RCC 7860 (cell line): Measurements from ENCODE around the gene JMJD1C.

Source experiments
- DNase-seq: peaks from one replicate; pipeline ENCODE4 v3.0.0-alpha.2; 2015; ENCODE audit warnings: low spot score
- FAIRE-seq: peaks from 2 replicates; lab custom pipeline; 2012; peaks lifted over from hg19 to GRCh38; lab: Jason Lieb, UNC

The JMJD1C gene

DNA sequence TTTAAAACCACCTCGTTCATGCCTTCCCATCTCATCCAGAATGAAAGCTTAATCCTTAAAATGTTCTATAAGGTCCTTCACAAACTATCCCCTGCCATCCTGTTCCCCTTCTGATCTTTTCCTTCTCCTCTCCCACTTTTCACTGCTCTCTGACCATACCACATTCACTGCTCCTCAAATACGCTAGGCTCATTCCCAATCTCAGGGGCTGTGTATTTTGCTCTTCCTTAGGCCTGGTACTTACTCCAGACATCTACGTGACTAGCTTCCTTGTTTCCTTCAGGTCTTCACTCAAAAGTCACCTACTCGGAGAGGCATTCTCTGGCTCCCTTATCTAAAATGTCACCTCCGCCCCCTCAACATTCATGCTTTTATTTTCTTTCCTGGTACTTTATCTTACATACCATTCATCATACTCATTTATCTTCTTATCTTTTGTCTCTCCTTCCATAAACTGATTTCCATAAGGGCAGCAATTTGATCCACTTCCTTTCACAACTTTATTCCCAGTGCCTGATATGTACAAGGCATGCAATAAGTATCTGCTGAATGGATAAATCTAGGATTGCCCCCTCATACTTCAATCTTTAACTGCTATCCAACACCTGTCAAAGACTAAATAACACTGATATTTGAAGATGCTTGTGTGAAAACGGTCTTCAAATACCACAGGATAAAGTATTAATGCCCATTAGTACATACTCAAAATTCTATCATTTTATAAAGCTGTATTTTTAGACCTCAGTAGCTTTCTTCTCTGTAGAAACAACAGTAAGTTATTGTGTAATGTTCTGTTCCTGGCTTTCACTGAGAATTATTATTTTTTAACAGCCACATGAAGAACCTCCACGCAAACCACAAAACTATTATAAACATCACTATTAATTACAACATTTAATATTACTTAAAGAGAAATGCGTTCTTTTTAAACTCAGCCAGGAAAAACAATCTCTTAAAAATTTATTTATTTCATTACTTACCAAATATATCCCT lies 27.0 kb downstream of the JMJD1C start:
- FAIRE-seq, result no peak

DNA sequence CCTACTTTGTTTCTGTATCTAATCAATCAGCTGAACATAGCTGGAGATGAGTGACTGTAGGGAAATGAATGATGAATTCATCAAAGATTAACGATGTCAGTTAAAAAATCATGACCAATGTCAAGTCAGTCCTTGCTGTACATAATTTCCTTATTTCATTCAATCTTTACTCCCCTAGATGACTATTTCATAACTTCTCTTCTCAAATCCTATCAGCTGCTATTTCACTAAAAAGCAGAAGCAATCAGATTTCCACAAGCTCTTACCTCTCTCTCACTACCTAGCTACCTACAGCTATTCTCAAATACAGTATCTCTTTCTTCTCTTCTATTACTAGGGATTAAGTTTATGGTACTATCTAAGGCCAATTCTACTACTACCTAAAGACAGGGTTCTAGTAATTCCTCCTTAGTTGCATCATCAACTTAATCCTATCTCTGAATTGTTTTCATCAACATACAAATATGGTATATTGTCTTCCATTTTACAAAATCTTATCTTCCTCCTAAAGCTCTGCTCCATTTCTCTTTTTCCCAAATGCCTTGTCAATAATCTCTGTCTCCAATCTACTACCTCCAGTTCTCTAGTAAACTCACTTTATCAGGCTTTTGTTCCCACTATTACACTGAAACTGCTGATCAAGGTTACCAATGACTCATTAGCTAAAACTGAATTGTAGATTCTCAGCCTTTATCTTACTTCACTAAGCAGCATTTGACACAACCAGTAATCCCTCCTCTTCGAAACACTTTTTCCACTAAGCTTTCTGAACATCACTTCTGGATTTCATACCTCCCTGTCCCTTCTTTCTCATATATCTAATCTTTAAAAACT lies 28.4 kb downstream of the JMJD1C start:
- DNase-seq (no peak), FAIRE-seq (no peak)

More for the DNA sequence above, 27.0 kb downstream of the JMJD1C start:
- no peak for DNase-seq

DNA sequence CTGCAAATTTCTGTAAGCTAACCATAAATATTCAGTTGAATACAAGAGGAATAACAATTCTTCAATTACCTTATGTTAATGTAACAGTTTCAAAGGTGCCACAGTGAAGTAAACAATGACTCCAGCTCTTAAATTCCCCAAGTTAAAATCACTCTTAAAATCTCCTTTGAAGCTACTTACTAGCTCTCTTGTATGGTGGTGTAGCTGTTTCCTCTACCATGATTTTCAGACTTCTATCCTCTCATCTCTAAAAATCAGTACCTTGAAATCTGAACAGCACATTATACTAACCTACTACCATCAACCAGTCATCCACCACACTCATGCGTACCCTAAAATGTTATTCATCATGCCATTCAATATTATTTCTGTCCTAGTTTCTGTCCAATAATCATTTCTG lies 29.6 kb downstream of the JMJD1C start:
- FAIRE-seq (no peak), DNase-seq (no peak)

- FAIRE-seq (no peak), DNase-seq (no peak)
Observed at GRCh38 chr10:63434866-63435854, 30.6 kb downstream of the JMJD1C start.

DNA sequence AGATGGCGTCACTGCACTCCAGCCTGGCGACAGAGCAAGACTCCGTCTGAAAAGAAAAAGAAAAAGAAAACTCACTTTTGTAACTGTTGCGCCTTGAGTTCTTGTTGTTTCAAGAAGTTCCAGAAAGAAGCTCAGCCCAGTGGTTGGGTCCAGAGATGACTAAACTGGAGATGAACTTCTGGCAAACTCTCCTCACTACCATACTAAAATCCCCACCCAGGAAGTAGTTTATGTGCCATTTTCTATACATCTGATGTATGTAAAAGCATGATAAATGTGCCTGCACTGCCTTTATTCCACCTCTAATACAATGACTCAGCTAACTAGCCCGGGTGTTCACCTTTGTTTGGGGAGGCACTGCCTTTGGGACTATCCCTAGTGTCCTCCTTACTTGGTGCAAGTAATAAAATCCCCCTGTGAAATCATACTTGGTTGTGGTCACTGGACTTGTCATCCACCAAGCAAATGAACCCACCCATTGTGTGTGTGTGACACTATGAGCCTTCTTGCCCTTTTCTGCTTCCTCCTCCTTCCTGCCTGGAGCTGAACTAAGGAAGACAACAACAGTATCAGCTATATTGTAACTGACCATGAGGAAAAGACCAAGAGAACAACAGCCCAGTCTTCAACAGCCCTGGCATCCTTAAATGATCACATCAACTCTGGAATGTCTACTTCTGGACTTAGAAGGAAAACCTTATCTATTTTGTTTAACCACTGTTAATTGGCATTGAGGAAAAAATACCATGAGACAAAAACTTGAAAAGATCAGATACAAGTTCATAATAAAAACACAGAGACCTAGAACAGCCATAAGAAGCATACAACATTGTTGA lies 33.6 kb downstream of the JMJD1C start:
- peak; percentile 56 for DNase-seq
- FAIRE-seq, result no peak

DNA sequence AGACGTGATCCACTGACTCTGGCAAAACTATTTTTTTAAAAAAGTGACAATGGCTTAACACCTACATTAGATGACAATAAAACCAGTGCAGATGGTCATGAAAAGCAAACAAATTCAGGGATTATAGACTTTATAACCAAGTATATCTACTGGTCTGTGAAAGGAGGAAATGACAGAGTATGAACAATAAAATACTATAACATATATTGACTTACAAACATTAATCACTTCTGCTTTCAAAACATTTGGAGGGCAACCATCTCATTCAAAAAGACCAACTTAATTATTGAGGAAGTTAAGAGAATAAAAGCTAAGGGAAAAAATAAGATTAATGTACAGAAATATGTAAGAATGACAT lies 34.8 kb downstream of the JMJD1C start:
- no peak for FAIRE-seq

DNA sequence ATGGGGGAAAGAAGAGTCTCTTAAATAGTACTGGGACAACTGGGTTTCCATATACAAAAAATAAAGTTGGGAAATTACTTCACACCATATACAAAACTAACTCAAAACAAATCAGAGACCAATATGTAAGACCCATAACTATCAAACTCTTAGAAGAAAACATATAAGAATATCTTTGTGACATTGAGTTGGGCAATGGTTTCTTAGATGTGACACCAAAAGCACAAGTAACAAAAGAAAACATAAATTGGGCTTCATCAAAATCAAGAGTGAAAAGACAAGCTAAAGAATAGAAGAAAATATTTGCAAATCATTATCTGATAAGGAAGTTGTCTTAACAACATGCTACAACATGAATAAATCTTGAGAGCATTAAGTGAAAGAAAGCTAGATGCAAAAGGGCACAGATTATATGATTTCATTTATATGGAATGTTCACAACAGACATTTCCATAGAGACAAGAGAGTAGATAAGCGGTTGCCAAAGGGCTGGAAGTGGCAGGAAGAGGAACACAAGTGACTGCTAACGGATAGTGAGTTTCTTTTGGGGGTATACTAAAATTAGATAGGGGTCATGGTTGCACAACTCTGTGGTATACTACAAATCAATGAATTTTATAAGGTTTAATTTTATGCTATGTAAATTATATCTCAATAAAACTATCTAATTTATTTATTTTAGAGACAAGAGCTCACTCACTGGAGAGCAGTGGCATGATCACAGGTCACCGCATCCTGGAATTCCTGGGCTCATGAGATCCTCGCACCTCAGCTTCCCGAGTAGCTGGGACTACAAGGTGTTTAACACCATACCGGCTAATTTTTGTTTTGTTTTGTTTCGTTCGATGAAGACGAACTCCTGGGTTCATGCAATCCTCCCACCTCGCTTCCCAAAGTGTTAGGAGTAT lies 35.4 kb downstream of the JMJD1C start:
- peak; percentile 38 for FAIRE-seq
- peak; percentile 83 for DNase-seq

More for the DNA sequence above, 34.8 kb downstream of the JMJD1C start:
- no peak for DNase-seq

GRCh38 chr10:63429281-63429680 lies 36.5 kb downstream of the JMJD1C start:
- FAIRE-seq (no peak), DNase-seq (no peak)

- FAIRE-seq (no peak), DNase-seq (no peak)
Observed at GRCh38 chr10:63427013-63427412, 38.8 kb downstream of the JMJD1C start.

- DNase-seq, result no peak
- FAIRE-seq, result no peak
Observed at GRCh38 chr10:63425512-63425911, 40.3 kb downstream of the JMJD1C start.

- FAIRE-seq (no peak), DNase-seq (no peak)
Observed at GRCh38 chr10:63424576-63424975, 41.2 kb downstream of the JMJD1C start.

DNA sequence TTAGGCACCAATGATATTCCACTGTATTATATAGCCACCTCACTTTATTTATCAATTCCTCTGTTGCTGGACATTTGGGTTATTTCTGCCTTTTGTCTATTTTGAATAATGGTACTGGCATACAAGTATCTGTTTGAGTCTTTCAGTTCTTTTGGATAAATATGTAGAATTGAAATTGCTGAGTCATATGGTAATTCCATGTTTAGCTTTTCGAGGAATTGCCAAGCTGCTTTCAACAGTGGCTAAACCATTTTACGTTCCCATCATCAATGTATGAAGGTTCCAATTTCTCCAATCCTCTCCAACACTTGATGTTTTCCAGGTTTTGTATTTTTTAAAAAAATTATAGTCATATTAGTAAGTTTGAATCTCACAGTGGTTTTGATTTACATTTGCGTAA lies 42.3 kb downstream of the JMJD1C start:
- no peak for FAIRE-seq
- DNase-seq, result no peak

DNA sequence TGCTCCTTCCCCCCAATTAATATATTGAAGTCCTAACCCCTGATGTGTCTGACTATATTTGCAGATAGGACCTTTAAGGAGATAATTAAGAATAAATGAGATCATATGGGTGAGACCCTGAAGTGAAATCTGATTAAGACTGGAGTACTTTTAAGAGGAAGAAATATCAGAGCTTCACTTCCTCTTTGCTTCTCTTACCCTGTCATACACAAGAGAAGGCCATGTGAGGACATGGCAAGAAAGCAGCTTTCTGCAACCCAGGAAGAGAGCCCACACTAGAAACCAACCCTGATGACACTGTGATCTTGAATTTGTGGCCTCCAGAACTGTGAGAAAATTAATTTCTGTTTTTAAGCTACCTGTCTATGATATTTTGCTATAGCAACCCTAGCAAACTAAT lies 44.2 kb downstream of the JMJD1C start:
- FAIRE-seq, result no peak
- DNase-seq, result no peak

- no peak for DNase-seq
Observed at GRCh38 chr10:63416376-63416775, 49.4 kb downstream of the JMJD1C start.

DNA sequence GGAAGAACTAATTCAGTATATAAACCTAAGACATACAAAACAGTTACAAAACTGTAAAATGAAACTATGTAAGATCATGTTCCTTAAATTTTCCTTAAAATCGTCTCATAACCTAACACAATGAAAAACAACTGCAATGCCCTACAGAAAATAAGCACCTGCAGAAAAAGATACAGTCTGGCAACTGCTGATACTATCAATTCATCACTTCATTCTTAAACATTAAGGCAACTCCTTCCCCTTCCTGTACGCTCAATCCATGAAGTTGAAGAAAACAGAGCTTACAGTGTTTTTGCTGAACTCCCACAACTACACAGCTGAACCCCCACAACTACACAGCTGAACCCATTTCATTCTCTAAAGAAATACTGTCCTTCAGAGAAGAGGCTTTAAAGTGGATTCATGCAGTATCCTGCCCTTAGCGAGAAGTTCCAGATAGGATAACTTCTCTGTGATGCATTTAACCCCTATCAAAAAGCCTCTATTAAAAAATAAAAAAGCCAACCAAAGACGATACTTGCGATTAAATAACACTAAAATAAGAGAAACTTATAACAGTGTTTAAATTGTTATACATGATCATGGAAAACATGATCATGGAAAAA lies 50.0 kb downstream of the JMJD1C start:
- no peak for DNase-seq
- no peak for FAIRE-seq

More at GRCh38 chr10:63416376-63416775, 49.4 kb downstream of the JMJD1C start:
- no peak for FAIRE-seq

DNA sequence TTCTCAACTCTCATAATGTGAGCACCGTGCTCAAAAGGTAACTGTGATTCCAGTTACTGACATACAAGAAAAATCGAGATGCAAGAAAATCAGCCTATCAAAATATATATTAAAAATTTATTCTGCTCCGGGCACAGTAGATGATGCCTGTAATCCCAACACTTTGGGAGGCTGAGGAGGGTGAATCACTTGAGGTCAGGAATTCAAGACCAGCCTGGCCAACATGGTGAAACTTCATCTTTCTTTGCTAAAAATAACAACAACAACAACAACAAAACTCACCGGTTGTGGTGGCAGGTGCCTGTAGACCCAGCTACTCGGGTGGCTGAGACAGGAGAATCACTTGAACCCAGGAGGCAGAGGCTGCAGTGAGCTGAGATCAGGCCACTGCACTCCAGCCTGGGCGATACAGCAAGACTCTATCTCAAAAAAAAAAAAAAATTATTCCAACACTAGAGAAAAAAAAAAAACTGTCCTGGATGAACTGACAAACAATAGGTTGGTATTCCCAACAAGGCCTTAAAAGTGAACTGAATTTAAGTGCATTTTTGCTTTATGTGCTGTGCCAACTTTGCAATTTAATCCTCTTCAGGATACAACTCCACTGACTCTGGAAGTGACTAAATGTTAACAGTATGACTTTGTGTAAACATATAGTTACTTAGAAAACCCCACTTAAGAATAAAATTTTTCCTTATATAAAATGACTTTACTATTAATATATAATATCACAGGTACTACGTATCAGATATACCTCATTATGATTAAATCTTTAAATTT lies 51.1 kb downstream of the JMJD1C start:
- DNase-seq (no peak), FAIRE-seq (no peak)

GRCh38 chr10:63413429-63413828 lies 52.3 kb downstream of the JMJD1C start:
- no peak for FAIRE-seq
- DNase-seq, result no peak
